ENCODE results near the gene NSUN3. TPM values are rescaled to one million over a fixed set of nuclear protein-coding genes. Genes with fewer than 3 reads are reported as not detected.

Gene NSUN3
- total RNA-seq, 2 donors from 2014 or later: 18.5 to 22.6 TPM

- no peak overlapping the region for H3K27ac Mint-ChIP-seq
- Histone ChIP-seq H3K9me3 (ENCODE audit: control insufficient read depth, low read length) (no peaks in the 10 kb centered on the region), H3K4me1 (ENCODE audit: control insufficient read depth, insufficient read depth, low read length) (no peaks in the 10 kb centered on the region), H3K27me3 (ENCODE audit: control insufficient read depth, insufficient read depth, low read length, poor library complexity, severe bottlenecking) (no peaks in the 10 kb centered on the region), H3K36me3 (ENCODE audit: control insufficient read depth, insufficient read depth, low read length) (no peaks in the 10 kb centered on the region), H3K27ac (ENCODE audit: low read depth, low read length) (no peak overlapping the region), H3K4me3 (ENCODE audit: low read length) (no peak overlapping the region), H3K9ac (ENCODE audit: extremely low read depth, low read length, poor library complexity, severe bottlenecking) (no peak overlapping the region)
- H3K4me3 Mint-ChIP-seq: no peak overlapping the region
- H3K36me3 Mint-ChIP-seq (ENCODE audit: low read depth): no peaks in the 10 kb centered on the region
- no peaks in the 10 kb centered on the region for H3K27me3 Mint-ChIP-seq (ENCODE audit: insufficient read depth)
- no peaks in the 10 kb centered on the region for H3K9me3 Mint-ChIP-seq
- TF ChIP-seq, protein P1, sequence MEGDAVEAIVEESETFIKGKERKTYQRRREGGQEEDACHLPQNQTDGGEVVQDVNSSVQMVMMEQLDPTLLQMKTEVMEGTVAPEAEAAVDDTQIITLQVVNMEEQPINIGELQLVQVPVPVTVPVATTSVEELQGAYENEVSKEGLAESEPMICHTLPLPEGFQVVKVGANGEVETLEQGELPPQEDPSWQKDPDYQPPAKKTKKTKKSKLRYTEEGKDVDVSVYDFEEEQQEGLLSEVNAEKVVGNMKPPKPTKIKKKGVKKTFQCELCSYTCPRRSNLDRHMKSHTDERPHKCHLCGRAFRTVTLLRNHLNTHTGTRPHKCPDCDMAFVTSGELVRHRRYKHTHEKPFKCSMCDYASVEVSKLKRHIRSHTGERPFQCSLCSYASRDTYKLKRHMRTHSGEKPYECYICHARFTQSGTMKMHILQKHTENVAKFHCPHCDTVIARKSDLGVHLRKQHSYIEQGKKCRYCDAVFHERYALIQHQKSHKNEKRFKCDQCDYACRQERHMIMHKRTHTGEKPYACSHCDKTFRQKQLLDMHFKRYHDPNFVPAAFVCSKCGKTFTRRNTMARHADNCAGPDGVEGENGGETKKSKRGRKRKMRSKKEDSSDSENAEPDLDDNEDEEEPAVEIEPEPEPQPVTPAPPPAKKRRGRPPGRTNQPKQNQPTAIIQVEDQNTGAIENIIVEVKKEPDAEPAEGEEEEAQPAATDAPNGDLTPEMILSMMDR (conservative IDR thresholded peaks at IDR 0.05): no peak
- peaks cover 7% of the 10 kb centered on the region for H3K4me1 Mint-ChIP-seq
- DNase-seq: no peak
- 97 to 100% methylated on average over 3 to 4 of the region's 4 CpGs for WGBS, 2 experiments (ENCODE audit: insufficient coverage in 1 of 2, insufficient read length in 1 of 2)
Measured at GRCh38 chr3:94158512-94158911, 95.7 kb downstream of the NSUN3 start.

GRCh38 chr3:94159062-94159828, 96.4 kb downstream of the NSUN3 start:
- H3K9me3 Mint-ChIP-seq: no peaks in the 10 kb centered on the region
- H3K27me3 ChIP-seq (ENCODE audit: control insufficient read depth, insufficient read depth, low read length, poor library complexity, severe bottlenecking): no peaks in the 10 kb centered on the region
- H3K36me3 ChIP-seq (ENCODE audit: control insufficient read depth, insufficient read depth, low read length): no peaks in the 10 kb centered on the region
- no peaks in the 10 kb centered on the region for H3K9me3 ChIP-seq (ENCODE audit: control insufficient read depth, low read length)
- no peak overlapping the region for H3K9ac ChIP-seq (ENCODE audit: extremely low read depth, low read length, poor library complexity, severe bottlenecking)
- H3K27ac ChIP-seq (ENCODE audit: low read depth, low read length): no peak overlapping the region
- DNase-seq: no peak
- TF ChIP-seq, protein P1 (conservative IDR thresholded peaks at IDR 0.05): no peak
- peaks cover 7% of the 10 kb centered on the region for H3K4me1 Mint-ChIP-seq
- no peaks in the 10 kb centered on the region for H3K27me3 Mint-ChIP-seq (ENCODE audit: insufficient read depth)
- no peaks in the 10 kb centered on the region for H3K36me3 Mint-ChIP-seq (ENCODE audit: low read depth)
- H3K4me3 ChIP-seq (ENCODE audit: low read length): no peak overlapping the region
- no peak overlapping the region for H3K27ac Mint-ChIP-seq
- H3K4me3 Mint-ChIP-seq: no peak overlapping the region
- WGBS, 2 experiments (ENCODE audit: insufficient coverage in 1 of 2, insufficient read length in 1 of 2): 81 to 100% methylated on average over 5 to 9 of the region's 9 CpGs
- H3K4me1 ChIP-seq (ENCODE audit: control insufficient read depth, insufficient read depth, low read length): no peaks in the 10 kb centered on the region

DNA sequence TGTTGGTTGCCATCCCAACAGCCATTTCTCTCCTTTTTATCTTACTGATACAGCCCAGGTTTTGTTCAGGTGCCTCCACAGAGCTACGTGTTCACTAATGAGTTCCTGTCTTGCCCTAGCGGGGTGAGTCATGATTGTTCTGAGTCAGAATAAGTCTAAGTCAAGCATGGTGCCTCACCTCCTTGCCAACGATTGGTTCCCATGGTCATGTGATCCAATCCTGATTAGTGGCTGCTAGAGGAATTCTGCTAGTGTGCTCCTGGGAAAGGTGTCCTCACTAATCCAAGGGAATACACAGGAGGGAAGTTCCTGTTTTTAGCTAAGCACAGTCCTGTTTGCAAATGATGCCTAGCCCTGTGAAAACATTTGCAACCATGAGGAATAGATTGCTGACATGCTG, 99.8 kb downstream of the NSUN3 start:
- whole genome bisulfite sequencing, 2 experiments (ENCODE audit: insufficient coverage in 1 of 2, insufficient read length in 1 of 2): 91 to 95% methylated on average over 3 of the region's 3 CpGs
- no peaks in the 10 kb centered on the region for H3K9me3 ChIP-seq (ENCODE audit: control insufficient read depth, low read length)
- H3K9me3 Mint-ChIP-seq: no peaks in the 10 kb centered on the region
- no peak overlapping the region for H3K4me3 ChIP-seq (ENCODE audit: low read length)
- H3K27me3 Mint-ChIP-seq (ENCODE audit: insufficient read depth): no peaks in the 10 kb centered on the region
- peak; percentile 57 for DNase-seq
- no peak overlapping the region for H3K27ac ChIP-seq (ENCODE audit: low read depth, low read length)
- H3K9ac ChIP-seq (ENCODE audit: extremely low read depth, low read length, poor library complexity, severe bottlenecking): no peak overlapping the region
- H3K4me1 ChIP-seq (ENCODE audit: control insufficient read depth, insufficient read depth, low read length): no peaks in the 10 kb centered on the region
- H3K27me3 ChIP-seq (ENCODE audit: control insufficient read depth, insufficient read depth, low read length, poor library complexity, severe bottlenecking): no peaks in the 10 kb centered on the region
- H3K4me3 Mint-ChIP-seq: no peak overlapping the region
- no peak overlapping the region for H3K27ac Mint-ChIP-seq
- no peaks in the 10 kb centered on the region for H3K36me3 Mint-ChIP-seq (ENCODE audit: low read depth)
- TF ChIP-seq, protein P1 (conservative IDR thresholded peaks at IDR 0.05): no peak
- no peaks in the 10 kb centered on the region for H3K36me3 ChIP-seq (ENCODE audit: control insufficient read depth, insufficient read depth, low read length)
- peaks cover 7% of the 10 kb centered on the region for H3K4me1 Mint-ChIP-seq
